Progenitor cell of endocrine pancreas (in vitro differentiated cells): ENCODE data around the gene USP48. TPM values are rescaled to one million over a fixed set of nuclear protein-coding genes. Genes with fewer than 3 reads are reported as not detected.

Experiments used
- DNase-seq: peaks from one replicate; pipeline ENCODE4 v3.0.0; 2021; ENCODE audit warnings: low spot score; ENCODE audit not compliant: unreplicated experiment
- H3K27ac Mint-ChIP-seq: 2 replicates; pipeline ENCODE4 v1.8.0; 2021; ENCODE audit warnings: mild to moderate bottlenecking, moderate library complexity, mixed read lengths
- H3K27me3 Mint-ChIP-seq: 2 replicates; pipeline ENCODE4 v1.8.0; 2021; ENCODE audit warnings: mixed read lengths
- H3K36me3 Mint-ChIP-seq: 2 replicates; pipeline ENCODE4 v1.8.0; 2022; ENCODE audit warnings: mixed read lengths; ENCODE audit not compliant: insufficient read depth
- H3K4me1 Mint-ChIP-seq: 2 replicates; pipeline ENCODE4 v1.8.0; 2021; ENCODE audit warnings: low read depth, mixed read lengths
- H3K4me3 Mint-ChIP-seq: 2 replicates; pipeline ENCODE4 v1.8.0; 2021; ENCODE audit warnings: low read depth, mild to moderate bottlenecking, moderate library complexity, mixed read lengths
- H3K9me3 Mint-ChIP-seq: 2 replicates; pipeline ENCODE4 v1.8.0; 2021; ENCODE audit warnings: low read depth, mixed read lengths
- total RNA-seq: library from RNA; stranded (reverse); gene quantifications from 2 replicates; pipeline ENCODE4 v1.2.1, GENCODE V29; 2021
- TF ChIP-seq, protein P1 (sequence below): fragments of 200-600 bp; sonication (generic); IDR thresholded peaks from one replicate; pipeline ENCODE4 v1.5.0; 2021; ENCODE audit warnings: antibody characterized with exemption, mild to moderate bottlenecking; ENCODE audit not compliant: unreplicated experiment

The USP48 gene
- total RNA-seq, 1 donor from 2014 or later = 77.3 TPM

DNA sequence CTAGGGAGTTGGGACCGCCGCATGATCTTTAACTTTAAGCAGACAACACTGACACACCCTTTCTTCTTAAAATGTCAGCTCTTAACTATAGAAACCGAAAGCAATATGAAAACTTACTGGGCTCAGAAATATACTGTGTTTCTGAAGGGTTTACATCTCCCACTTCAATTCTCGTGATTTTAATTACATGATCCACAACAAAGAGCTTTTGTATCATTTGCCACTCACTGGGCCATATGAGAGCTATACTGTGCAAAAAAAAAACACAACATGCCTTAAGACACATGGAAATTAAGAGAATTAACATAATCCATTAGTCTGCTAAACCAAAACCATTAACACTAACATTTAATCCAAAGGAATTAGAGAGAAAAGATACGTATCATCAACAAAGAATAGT, 78.8 kb downstream of the USP48 start:
- Mint-ChIP-seq H3K9me3 (no peaks in the 10 kb centered on the region), H3K36me3 (peaks cover 20% of the 10 kb centered on the region), H3K27ac (peak overlapping the region; percentile 58), H3K4me3 (no peak overlapping the region), H3K4me1 (peaks cover 16% of the 10 kb centered on the region), H3K27me3 (no peaks in the 10 kb centered on the region)
- TF ChIP-seq, protein P1, sequence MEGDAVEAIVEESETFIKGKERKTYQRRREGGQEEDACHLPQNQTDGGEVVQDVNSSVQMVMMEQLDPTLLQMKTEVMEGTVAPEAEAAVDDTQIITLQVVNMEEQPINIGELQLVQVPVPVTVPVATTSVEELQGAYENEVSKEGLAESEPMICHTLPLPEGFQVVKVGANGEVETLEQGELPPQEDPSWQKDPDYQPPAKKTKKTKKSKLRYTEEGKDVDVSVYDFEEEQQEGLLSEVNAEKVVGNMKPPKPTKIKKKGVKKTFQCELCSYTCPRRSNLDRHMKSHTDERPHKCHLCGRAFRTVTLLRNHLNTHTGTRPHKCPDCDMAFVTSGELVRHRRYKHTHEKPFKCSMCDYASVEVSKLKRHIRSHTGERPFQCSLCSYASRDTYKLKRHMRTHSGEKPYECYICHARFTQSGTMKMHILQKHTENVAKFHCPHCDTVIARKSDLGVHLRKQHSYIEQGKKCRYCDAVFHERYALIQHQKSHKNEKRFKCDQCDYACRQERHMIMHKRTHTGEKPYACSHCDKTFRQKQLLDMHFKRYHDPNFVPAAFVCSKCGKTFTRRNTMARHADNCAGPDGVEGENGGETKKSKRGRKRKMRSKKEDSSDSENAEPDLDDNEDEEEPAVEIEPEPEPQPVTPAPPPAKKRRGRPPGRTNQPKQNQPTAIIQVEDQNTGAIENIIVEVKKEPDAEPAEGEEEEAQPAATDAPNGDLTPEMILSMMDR = no peak
- no peak for DNase-seq

DNA sequence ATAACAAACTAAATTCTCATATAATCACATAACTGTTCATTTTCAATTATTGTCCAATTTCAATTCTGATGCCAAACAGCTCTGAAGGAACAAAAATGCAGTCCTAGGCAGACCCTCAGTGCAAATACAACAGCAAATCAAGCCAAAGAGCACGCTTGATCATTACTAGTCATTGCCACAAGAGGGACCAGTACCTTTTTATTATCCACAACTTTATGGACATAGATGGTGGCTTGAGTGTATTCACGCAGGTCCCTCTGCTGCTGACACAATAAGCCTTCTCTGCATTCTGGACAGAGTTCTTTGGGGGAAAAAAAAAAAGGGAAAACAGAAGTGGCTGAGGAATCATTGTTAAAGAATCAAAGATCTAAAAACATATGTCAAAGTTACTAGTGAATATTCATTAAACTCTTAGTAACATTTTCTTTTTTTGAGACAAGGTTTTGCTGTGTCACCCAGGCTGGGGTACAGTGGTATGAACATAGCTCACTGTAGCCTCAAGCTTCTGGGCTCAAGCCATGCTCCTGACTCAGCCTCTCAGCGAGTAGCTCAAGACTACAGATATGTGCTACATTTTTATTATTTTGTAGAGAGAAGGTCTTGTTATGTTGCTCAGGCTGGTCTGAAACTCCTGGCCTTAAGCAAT, 79.5 kb downstream of the USP48 start:
- Mint-ChIP-seq H3K27me3 (no peaks in the 10 kb centered on the region), H3K4me3 (no peak overlapping the region), H3K4me1 (peaks cover 16% of the 10 kb centered on the region), H3K36me3 (peaks cover 21% of the 10 kb centered on the region), H3K27ac (no peak overlapping the region), H3K9me3 (no peaks in the 10 kb centered on the region)
- TF ChIP-seq, protein P1 = peak; percentile 62
- DNase-seq = no peak

DNA sequence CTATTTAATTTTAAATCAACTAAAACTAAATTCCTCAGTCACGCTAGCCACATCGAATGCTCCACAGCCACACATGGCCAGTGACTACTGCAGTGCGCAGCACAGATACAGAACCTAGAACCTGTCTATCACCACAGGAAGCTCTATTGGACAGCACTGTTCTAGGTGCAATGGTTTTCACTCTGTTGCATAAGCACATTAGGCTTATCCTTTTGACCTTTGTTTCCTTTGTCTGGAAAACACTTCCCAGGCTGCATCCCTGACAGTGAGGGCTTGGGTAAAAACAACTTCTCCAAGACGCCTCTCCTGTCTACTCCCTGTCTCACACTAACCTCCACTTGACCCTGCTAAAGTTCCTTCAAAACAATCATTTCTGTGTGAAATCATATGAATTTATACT, 80.2 kb downstream of the USP48 start:
- Mint-ChIP-seq H3K36me3 (peaks cover 25% of the 10 kb centered on the region), H3K4me1 (peaks cover 17% of the 10 kb centered on the region), H3K4me3 (no peak overlapping the region), H3K27ac (no peak overlapping the region), H3K9me3 (no peaks in the 10 kb centered on the region), H3K27me3 (no peaks in the 10 kb centered on the region)
- TF ChIP-seq, protein P1 = no peak
- no peak for DNase-seq

DNA sequence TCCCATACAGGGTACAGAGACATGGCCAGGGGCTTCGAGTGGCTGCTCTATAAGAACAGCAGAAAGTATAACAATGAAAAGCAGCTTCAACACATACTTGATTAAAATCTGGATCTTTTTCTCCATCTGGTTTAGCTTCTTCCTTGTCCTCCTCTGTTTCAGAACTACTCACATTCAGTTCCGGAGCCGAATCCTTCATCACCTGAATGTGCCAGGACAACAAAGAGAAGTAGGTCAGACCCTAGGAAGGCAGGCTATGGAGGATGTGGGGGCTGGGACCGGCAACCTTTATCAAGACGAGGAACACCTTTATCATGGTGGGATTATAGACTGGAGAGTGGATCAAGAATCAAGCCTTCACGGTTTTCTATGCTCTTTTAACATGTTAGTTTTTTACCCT, 81.5 kb downstream of the USP48 start:
- H3K36me3 Mint-ChIP-seq = peaks cover 27% of the 10 kb centered on the region
- TF ChIP-seq, protein P1 = no peak
- no peak overlapping the region for H3K4me3 Mint-ChIP-seq
- H3K27ac Mint-ChIP-seq = no peak overlapping the region
- H3K9me3 Mint-ChIP-seq = no peaks in the 10 kb centered on the region
- no peak for DNase-seq
- peaks cover 16% of the 10 kb centered on the region for H3K4me1 Mint-ChIP-seq
- H3K27me3 Mint-ChIP-seq = no peaks in the 10 kb centered on the region

DNA sequence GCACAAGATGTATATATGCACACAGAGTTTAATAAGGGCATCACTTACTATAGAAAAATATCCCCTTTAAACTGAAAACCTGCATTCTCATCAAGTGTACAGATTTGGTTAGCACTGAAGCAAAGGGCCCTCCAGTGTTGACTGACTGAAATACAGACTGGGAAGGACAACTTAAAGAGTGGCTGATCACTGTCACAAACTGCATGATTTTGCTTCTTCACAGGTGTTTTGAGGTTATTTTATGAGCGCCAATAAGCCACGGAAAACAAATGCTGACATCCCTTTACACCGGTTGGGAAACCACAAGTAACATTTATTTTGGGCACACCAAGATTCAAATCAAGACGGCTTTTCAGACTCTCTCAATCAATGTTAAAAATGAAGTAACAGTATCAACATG, 82.9 kb downstream of the USP48 start:
- Mint-ChIP-seq H3K4me3 (no peak overlapping the region), H3K9me3 (no peaks in the 10 kb centered on the region), H3K27ac (no peak overlapping the region), H3K36me3 (peaks cover 27% of the 10 kb centered on the region), H3K4me1 (peaks cover 4% of the 10 kb centered on the region), H3K27me3 (no peaks in the 10 kb centered on the region)
- no peak for DNase-seq
- TF ChIP-seq, protein P1 = no peak
